NCI-H2227 (cell line): Measurements from ENCODE around the gene GRB10.

Source experiments
- DNase-seq: peaks from one replicate; lab custom pipeline; 2025; ENCODE audit not compliant: unreplicated experiment; lab: John Stamatoyannopoulos, UW

GRB10 gene

DNA sequence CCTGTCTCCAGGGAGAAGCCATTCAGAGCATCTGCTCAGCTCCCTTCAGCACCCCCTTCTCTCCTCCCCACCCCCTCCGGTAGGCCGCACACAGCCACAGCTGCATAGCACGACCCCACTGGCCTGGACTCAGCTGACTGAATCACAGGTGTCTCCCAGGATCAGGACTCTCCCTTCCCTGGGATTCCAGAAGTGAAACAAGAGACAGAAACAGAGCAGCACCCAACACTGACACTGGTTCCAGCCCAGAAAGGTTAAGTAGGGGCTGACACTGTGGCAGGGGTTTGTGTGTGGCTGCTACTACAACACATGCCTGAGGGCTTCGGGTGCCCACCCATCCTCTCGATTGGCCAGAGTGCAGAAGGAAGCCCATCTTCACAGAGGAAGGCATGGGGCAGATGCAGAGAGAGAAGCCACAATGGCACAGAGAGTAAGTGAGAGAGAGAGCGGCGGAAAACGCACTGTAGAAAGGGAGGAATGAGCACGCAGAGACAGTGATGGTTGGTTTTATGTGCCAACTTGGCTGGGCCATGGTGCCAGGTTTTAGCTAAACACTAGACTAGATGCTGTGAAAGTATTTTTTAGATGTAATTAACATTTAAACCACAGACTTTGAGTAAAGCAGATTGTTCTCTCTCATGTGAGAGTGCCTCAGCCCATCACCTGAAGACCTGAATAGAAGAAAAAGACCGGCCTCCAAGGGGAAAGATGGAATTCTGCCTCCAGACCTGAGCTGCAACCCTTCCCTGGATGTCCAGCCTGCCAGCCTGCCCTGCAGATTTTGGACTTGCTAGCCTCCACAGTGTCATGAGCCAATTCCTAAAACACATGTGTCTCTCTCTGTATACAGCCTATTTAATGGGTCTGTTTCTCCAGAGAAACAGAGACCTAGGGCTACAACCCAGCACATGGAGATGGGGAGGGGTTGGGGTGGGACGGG is 107.5 kb downstream of the GRB10 start:
- no peak for DNase-seq

DNA sequence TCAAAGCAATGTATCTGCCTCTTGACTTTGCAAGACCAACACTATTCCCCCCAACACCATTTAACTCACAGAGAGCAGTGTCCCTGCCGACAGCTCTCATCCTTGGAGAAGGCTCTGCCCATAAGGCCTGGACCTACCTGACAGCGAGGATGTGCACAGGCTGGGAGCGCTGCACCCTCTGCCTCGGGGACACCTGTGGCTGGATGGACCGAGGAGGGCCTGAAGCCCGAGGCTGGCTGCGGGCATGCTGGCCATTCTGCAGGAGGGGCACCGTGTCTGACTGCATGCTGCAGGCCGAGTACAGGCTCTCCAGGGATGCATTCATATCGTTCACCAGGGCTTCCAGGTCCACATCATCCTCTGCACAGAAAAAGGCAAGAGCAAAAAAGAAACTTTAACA is 108.4 kb downstream of the GRB10 start:
- no peak for DNase-seq

GRCh38 chr7:50673096-50673495 is 109.6 kb downstream of the GRB10 start:
- no peak for DNase-seq

GRCh38 chr7:50672045-50672444 is 110.7 kb downstream of the GRB10 start:
- no peak for DNase-seq

- no peak for DNase-seq
Measured at GRCh38 chr7:50671386-50671785, 111.3 kb downstream of the GRB10 start.

GRCh38 chr7:50669890-50670289 is 112.8 kb downstream of the GRB10 start:
- DNase-seq, result no peak

DNA sequence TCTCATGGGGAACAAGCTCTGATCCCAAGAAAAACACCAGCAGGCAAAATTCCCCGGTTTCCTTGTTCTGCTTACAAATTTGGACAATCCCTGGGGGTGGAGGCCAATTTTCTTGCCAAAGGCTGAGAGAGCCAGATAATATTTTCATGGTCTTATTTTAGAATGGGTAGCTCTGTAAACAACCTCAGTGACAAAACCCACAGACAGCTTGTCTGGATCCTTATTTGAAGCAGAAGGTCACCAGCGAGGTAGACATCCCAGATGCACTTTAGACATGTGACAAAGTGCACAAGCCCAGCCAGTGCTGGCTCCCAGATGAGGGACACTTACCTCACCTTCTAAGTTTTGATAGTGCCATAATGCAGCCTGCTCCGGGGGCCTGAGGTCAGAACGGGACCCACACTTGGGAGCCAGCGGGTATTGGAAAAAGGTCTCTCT is 114.9 kb downstream of the GRB10 start:
- no peak for DNase-seq

DNA sequence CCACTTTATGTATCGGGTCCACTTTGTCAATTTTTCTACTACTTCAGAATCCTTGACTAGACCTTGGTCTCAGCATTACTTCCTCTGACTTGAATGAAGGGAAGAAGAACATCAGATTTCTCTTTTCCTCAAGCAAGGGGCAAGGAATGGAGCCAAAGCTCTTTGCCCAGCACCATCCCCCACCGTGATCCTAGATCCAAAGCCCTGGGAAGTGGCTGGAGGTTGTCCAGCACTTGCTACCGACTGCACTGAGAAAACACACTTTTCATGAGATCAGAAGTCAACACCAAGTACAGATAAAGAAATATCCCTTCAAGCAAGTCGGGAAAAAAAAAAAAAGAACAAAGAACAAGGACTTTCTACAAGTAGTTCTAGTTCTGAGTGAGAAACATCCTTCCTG is 115.4 kb downstream of the GRB10 start:
- no peak for DNase-seq

- no peak for DNase-seq
Measured at GRCh38 chr7:50666124-50666496, 116.6 kb downstream of the GRB10 start.

- DNase-seq, result no peak
Measured at GRCh38 chr7:50665403-50666123, 117.1 kb downstream of the GRB10 start.

DNA sequence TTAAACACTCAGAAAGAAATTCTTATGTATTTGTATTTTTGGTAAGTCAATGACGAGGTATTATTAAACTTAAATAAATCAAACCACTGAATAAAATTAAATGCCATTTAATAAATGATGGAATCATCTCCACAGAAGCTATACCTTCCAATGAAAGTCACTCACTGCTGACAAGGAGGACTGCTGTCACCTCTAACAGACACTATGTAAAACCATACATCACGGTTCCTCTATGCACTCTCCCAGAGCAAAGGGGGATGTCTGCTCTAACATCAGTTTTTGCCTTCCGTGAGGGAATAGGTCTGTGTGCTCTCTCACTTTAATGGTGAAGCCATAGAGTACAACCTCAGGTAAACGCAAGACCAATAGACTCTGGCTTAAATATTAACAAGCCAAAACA is 117.8 kb downstream of the GRB10 start:
- no peak for DNase-seq

DNA sequence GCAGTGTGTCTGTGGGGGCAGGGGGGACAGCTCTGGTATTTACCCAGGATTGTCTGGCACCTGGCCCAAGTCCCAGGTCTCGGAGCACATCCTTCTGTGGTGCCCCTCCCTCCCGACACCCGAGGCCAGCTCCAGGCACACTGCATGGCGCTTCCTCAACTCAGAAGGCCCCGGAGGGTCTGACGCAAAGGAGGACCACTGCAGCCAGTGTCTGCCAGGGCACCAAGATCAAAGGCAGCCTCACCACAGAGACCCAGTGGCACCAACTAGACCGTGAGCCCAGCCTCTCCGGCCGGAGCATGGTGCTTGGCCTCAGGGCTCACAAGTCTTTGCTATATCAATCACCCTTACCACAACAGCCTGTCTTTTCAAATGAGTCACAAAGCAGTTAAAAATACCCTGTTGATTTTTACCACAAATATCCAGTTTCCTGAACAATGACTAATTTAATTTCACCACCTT is 118.2 kb downstream of the GRB10 start:
- DNase-seq, result no peak

GRCh38 chr7:50663396-50664102 is 119.1 kb downstream of the GRB10 start:
- no peak for DNase-seq

DNA sequence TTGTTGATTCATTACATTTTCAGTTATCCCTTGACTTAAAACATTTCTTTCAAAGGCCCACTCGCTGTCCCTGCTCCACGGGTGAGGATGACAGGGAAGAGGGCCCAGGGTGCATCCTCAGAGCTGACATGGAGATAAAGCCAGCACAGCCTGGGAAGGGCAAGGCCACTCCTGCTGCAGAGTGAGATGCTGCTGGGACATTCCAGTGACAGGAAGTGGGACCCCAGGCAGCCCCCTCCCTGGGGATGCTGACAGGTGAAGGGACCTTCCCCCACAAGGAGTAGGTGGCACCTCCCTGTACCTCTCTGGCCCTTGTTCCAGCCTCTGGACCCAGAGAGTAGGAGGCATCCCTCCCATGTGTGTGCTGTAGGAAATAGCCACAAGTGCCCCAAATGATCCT is 119.7 kb downstream of the GRB10 start:
- no peak for DNase-seq

- no peak for DNase-seq
Measured at GRCh38 chr7:50662041-50662694, 120.5 kb downstream of the GRB10 start.

DNA sequence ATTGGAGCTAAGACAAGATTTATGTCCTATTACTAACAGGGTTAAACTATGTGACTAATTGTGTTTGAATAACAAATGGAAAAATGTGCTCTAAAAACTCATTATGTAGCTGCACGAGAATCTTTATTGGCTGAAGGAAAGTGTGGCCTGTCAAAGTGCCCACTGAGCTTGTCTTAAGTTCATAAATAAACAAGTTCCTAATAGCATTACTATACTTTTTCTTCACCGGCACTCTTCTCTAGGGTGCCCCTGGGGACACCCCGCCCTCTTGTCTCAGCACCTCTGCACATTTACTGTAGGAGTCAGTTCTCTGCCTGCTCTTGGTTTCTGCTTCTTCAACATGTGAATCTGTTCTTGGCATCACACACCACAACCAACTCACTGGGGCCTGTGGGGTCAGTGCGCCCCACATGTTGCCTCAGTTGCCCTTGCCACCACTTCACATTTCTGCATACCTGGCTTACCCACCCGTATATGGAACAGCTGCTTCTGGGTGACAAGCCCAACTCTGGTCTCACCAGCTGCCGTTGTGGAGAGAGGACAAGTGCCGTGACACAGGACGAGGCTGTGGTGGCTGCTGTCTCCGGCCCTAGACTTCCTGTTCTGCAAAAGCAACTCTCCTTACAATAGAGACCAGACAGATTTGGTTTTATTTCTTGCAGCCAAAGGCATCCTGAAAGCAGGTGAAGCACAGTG is 121.2 kb downstream of the GRB10 start:
- no peak for DNase-seq

DNA sequence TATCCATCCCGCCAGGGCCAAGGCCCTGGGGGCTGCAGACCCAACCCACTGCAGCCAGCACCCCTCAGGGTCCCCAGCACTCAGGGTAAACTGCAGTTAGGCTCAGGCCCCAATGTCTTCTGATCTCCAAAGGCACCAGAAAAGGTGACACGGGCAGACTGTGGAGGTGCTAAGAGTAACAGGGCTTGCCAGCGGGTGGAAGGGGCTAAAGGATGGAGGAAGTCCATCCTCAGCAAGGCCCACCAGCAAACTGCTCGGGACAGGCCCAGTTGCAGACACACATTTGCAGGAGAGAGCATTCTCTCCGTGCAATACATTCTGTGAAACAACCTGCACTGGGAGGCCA is 121.9 kb downstream of the GRB10 start:
- DNase-seq, result no peak

GRCh38 chr7:50660040-50660829 is 122.5 kb downstream of the GRB10 start:
- no peak for DNase-seq

DNA sequence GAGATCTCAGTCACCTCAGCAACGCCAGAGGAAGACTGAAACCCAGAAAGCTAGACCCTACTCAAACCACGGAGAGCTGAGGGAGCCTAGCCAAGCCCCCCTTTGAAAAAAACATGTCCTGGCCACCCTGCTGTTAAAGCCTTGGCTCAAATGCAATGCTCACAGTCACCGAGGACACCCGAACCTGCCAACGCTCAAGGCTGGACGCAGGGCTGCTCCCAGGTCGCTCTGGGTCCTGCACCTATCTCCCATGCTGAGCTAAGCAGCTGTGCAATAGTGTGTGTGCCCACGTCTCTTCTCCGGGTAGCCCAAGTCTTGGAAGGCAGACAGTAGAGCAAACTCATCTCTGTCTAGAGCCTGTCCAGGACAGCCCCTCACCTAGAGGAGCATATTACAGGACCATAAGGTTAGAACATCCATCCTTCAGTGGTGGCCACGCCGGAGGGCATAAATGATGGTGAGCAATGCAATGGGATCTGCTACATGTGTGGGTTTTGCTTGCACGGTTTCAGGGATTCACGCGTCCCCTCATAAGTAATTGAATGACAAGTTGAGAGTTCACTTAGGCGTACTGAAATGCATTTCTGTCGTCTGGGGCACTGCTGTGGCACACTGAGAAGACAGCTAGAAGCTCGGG is 123.2 kb downstream of the GRB10 start:
- no peak for DNase-seq
